ENCODE data around the gene ADISSP.

The ADISSP gene

DNA sequence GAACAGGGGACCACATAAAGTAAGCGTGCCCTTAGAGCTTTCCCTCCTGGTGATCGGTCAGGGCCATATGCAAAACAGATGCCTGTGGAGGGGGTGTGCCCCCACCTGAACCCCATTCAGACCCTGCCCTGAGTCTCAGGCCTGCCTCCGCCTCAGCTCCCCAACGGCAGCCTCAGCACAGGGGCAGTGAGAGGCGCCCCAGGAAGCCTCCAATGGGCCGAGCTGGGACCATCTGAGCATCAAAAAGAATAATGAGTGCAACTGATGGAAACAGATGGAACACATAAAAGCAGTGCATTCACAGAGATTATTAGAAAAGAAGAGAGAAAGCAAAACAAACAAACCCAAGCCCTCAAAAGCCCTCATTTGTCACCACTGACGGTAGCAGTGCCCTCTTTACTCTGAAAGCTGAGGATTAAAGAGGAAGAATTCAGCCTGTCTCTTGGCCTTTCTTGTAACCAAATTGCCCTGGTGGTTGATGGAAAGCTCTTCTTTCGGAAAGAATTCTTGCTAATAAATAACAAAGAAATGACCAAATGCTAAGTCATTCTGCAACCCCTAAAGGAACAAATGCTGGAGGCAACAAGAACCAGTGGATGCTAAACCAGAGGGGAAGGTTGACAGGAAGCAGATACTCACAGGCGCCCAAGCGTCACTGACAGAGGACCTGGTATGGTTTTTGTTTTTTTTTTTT is 6.8 kb downstream of the ADISSP start:
- no peak overlapping the region for H3K4me3 ChIP-seq (ENCODE audit: low read depth, low read length)
- ChIA-PET CTCF (interaction anchor here (1.4 to 10.7 kb wide), 5 partner anchors 13 to 331 kb away, joined by 4 to 119 read pairs (median 6); partner anchors contain the start of gene AP5S1), POLR2A (interaction anchor here (0.7 kb wide), 1 partner anchor 23 kb away, joined by 3 read pairs; no protein-coding TSS in a partner anchor)
- no peak for DNase-seq (ENCODE audit: low read depth, low spot score)
- TF ChIP-seq CTCF (IDR thresholded peaks at IDR 0.05; ENCODE audit: insufficient read depth, low read length, missing control alignments), result no peak

GRCh38 chr20:3759884-3760283 is 7.7 kb downstream of the ADISSP start:
- TF ChIP-seq CTCF (IDR thresholded peaks at IDR 0.05; ENCODE audit: insufficient read depth, low read length, missing control alignments), result no peak
- no peak overlapping the region for H3K4me3 ChIP-seq (ENCODE audit: low read depth, low read length)
- ChIA-PET POLR2A (no interaction called here), CTCF (interaction anchor here (1.4 to 10.7 kb wide), 5 partner anchors 12 to 332 kb away, joined by 4 to 119 read pairs (median 6); partner anchors contain the start of gene AP5S1)
- no peak for DNase-seq (ENCODE audit: low read depth, low spot score)

- no peak for TF ChIP-seq CTCF (IDR thresholded peaks at IDR 0.05; ENCODE audit: insufficient read depth, low read length, missing control alignments)
- no peak overlapping the region for H3K4me3 ChIP-seq (ENCODE audit: low read depth, low read length)
- no peak for DNase-seq (ENCODE audit: low read depth, low spot score)
- POLR2A ChIA-PET, result interaction anchor here (1.7 kb wide), 1 partner anchor 9 kb away, joined by 6 read pairs; the partner anchor contains the start of gene ADISSP
- CTCF ChIA-PET, result interaction anchor here (1.7 to 10.7 kb wide), 5 partner anchors 8 to 96 kb away, joined by 6 to 119 read pairs (median 16); partner anchors contain the start of genes ADISSP and AP5S1
Observed at GRCh38 chr20:3759316-3759823, 8.2 kb downstream of the ADISSP start.

DNA sequence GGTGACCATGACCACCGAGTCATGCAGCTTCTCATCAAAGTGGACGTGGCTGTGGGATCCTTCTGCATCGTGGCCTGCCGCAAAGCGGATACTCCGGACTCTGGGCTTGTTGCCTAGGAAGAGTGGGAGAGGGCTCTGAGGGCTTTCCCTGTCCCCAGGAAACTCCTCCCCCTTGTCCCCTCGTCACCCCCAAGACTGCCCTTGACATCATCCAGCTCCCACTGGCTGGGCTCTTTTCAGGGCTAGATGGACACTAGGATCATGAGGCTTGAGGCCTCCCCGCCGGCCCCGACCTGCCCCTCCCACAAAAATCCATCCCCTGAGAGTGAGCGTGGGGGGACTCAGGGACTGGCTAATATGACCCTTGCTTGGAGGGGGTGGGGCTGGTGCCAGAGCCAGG is 9.0 kb downstream of the ADISSP start:
- ChIA-PET CTCF (interaction anchor here (1.1 to 10.7 kb wide), 6 partner anchors 8 to 96 kb away, joined by 3 to 119 read pairs (median 9); partner anchors contain the start of gene ADISSP), POLR2A (interaction anchor here (1.7 kb wide), 1 partner anchor 9 kb away, joined by 6 read pairs; the partner anchor contains the start of gene ADISSP)
- no peak overlapping the region for H3K4me3 ChIP-seq (ENCODE audit: low read depth, low read length)

GRCh38 chr20:3757268-3757667 is 10.3 kb downstream of the ADISSP start:
- no peak for TF ChIP-seq CTCF (IDR thresholded peaks at IDR 0.05; ENCODE audit: insufficient read depth, low read length, missing control alignments)
- CTCF ChIA-PET, result interaction anchor here (1.0 to 10.7 kb wide), 12 partner anchors 9 to 98 kb away, joined by 3 to 119 read pairs (median 5); partner anchors contain the start of genes ADISSP, AP5S1 and SPEF1
- POLR2A ChIA-PET, result interaction anchor here (0.6 kb wide), 1 partner anchor 10 kb away, joined by 3 read pairs; no protein-coding TSS in a partner anchor
- no peak for DNase-seq (ENCODE audit: low read depth, low spot score)
- no peak overlapping the region for H3K4me3 ChIP-seq (ENCODE audit: low read depth, low read length)

More for the DNA sequence above, 9.0 kb downstream of the ADISSP start:
- no peak for TF ChIP-seq CTCF (IDR thresholded peaks at IDR 0.05; ENCODE audit: insufficient read depth, low read length, missing control alignments)
- DNase-seq (ENCODE audit: low read depth, low spot score), result no peak

Measured in AG04449 (cell line).